HG02571 (cell line): Measurements from ENCODE around the gene ARHGAP28.
"Not testable (repeated sequence)": the region's sequence is repeated elsewhere in the genome, so short reads cannot be mapped to it uniquely, and the experiment has no call there.

Source experiments
- ATAC-seq: cut with Tn5 transposase; IDR thresholded peaks from one replicate; pipeline ENCODE4 v1.9.1; 2021; ENCODE audit warnings: mild to moderate bottlenecking, moderate library complexity; ENCODE audit not compliant: unreplicated experiment

Gene ARHGAP28

DNA sequence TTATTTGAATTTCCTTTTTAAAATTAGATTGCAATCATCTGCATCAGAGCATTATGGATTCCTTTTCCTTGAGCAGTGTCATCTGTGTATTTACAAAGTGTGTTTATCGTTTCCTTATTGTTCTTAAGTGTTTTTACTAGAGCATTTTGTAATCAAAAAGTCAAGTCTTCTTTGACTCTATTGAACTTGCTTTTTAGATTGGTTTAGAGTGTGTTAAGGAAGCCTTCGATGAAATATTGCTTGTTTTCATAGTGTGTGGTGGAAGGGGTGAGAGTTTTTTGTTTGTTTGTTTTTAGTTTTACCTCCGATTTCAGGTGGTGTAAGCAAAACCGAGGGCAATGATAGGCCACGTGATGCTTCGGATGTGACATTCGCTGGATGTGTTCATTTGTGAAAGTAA lies 45.7 kb downstream of the ARHGAP28 start:
- ATAC-seq, result no peak

DNA sequence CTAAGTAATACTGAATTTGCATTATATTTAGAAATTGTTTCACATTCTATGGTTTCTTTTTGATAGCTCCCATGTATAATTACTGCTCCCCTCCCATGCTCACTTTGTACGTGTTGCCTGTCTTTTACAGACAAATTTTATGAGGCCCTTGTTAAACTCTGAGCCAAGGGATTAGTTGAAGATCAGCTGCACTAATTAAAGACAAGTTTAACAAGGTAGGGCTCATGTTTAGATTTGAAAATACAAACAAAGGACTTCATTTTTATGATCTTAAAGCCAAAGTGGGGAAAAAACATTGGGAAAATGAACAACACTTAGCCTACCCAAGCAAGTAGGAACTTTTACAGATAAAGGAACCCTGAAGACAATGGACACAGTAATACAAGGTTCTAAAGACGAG lies 46.2 kb downstream of the ARHGAP28 start:
- ATAC-seq, result no peak

DNA sequence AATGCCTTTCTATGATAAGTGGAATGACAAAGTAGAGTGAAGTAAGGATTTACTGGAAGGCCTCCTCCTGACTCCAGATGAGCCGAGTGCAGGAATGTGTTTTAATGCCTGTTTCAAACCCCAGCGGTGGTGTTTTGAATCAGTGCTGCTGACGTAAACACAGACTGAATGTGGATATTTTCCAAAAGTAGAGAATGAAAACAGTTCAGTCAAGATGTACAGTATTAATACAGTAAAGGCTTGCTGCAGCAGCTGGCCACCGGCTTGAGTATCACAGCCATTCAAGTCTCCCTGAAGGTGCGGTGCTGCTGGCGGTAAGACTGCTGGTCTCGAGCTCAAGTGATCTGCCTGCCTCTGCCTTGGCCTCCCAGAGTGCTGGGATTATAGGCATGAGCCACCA lies 46.7 kb downstream of the ARHGAP28 start:
- ATAC-seq, result no peak

DNA sequence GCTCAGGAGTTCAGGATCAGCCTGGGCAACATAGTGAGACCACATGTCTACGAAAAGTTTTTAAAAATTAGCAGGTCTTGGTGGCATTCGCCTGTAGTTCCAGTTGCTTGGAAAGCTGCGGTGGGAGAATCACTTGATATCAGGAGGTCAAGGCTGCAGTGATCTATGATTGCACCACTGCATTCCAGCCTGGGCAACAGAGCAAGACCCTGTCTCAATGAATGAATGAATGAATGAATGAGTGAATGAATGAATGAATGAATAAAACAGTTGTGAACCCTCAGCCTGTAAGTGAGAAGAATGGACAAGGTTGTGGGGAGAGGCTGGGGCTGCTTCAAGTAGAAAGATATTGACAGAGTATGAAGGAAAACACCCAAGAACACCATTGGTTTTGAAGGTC lies 48.0 kb downstream of the ARHGAP28 start:
- no peak for ATAC-seq

DNA sequence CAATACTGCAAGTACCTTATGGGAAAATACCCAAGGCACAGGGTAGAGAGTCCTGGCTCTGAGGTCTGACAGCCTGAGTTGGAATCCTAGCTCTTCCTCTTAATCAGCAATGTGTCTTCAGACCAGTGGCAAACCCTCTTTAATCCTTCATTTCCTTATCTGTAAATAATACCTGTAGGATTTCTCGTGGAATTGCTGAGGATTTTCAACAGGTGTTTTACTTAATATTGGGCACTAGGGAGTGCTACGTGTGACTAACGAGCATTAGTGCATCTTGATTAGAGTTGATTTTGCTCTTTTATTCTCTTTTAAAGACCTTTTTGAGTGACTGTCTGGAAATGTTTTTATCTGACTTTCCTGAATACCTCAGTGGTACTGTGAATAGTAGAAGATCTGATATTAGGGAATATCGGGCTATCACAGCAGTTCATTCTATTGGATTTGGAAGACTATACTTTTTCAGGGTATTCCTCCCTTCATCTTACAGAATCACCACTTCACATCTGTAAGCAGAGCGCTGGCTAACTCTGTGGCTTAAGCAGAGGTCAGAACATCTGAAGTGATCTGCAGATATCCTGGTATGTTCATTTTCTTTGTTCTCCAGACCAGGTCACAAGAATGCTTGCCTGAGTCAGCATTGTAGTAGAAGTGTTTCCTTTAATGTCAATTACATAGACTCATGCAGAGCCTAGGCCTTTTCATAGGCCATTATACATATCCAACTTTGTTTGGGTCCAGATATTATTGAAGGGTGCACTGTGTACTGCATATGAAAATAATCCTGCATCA lies 49.1 kb downstream of the ARHGAP28 start:
- ATAC-seq, result no peak

DNA sequence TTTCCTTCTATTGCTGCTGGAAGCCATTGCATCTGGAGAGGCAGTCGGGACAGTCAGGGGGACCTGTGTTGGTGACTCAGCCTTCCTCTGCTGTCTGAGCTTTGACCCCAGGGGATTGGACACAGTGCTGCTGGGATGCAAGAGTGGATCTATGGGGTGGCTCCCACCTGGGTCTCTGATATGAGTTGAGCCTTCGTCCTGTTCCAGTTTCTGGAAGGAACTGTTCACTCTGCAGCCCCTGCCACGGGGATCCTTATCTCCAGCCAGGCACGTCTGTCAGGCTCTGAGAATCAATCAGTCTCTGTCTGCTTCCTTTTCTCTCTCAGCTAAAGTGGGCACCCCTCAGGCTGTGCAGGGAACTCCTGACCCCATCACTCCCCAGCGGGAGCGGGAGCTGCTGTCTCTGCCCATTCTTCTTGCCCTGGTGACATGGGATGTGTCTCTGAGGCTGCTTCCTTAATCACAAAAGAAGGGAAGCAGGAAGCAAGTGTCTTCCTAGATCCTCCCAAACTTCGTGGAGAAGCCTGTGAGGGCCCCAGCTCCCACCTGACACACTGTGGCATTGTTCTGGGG lies 51.7 kb downstream of the ARHGAP28 start:
- no peak for ATAC-seq

DNA sequence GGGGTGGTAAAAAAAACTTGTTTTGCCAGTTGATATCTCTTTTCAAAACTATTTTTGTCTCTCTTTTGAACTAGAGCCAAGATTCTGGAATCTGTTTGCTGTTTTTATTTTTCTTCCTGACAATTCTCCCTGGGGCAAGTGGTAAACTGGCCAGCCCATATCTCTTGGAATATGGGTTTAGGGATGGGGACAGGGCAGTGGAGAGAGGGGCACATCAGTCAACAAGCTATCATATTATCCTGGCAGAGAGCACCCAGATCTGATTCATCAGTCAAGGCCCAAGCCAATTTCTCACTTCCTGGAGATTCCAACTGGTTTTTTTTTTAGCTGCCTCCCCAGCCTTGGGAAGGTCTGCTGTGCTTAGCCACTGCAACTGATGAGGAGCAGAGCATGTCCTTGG lies 52.3 kb downstream of the ARHGAP28 start:
- ATAC-seq, result no peak

GRCh38 chr18:6782861-6783260 lies 53.3 kb downstream of the ARHGAP28 start:
- ATAC-seq, result no peak

- ATAC-seq, result no peak
Measured at GRCh38 chr18:6784046-6784445, 54.5 kb downstream of the ARHGAP28 start.

- ATAC-seq, result no peak
Measured at GRCh38 chr18:6785001-6785400, 55.5 kb downstream of the ARHGAP28 start.

GRCh38 chr18:6785411-6785810 lies 55.9 kb downstream of the ARHGAP28 start:
- no peak for ATAC-seq

DNA sequence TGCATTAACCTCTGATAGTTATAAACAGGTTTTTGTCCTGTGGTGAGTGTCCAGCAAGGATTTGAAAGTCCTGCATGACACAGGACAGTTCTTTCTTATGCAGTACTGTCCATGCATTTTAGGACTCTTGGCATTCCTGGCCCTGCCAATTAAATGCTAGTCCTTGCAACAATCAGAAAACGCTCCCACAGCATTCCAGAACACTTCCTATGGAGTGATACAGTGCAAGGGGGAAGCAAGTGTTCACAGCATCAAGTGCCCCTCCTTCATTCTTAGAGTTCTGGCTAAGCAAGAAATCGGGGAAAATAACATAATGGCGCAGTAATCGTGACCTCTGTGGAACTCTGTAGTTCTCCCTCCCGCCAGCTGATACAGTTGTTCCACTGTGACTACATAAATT lies 62.9 kb downstream of the ARHGAP28 start:
- ATAC-seq, result no peak

- ATAC-seq, result no peak
Measured at GRCh38 chr18:6793455-6793854, 63.9 kb downstream of the ARHGAP28 start.

GRCh38 chr18:6793986-6794385 lies 64.5 kb downstream of the ARHGAP28 start:
- no peak for ATAC-seq

DNA sequence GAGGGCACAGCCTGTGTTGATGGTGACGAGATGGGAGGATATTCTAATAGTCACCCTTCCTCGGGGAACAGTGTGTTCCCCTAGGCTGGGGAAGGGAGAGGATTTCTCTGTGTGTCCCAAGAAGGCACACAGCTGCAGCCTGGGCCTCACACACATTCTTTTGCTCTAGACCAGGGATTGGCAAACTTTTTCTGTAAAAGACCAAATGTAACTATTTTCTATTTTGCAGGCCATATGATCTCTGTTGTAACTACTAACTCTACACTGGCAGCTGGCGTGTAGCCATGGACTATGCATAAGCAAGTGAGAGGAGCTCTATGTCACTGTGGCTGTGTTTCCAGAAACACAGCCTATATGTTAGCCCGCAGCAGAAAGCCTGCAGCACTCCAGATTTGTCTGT lies 65.8 kb downstream of the ARHGAP28 start:
- no peak for ATAC-seq

DNA sequence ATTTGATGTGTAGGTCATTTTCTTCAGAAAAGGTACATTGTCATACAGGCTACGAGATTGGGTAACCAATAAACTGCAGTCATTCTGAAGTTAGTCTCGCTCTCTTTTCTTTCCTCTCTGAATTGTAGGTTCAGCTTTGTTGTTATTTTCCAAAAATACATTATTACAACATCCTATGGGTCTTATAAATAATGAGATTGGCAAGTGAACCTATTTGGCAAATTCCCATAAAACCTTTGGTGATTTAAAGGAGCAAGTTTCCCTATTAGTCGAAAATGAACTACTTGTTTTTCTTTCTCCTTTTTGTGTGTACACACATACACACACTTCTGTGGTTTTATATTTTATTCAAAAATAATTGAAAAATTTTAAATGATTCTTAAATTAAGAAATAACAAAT lies 67.0 kb downstream of the ARHGAP28 start:
- ATAC-seq, result no peak

- no peak for ATAC-seq
Measured at GRCh38 chr18:6797171-6797570, 67.7 kb downstream of the ARHGAP28 start.

- no peak for ATAC-seq
Measured at GRCh38 chr18:6798896-6799295, 69.4 kb downstream of the ARHGAP28 start.

GRCh38 chr18:6800309-6800708 lies 70.8 kb downstream of the ARHGAP28 start:
- ATAC-seq, result not testable (repeated sequence)

- ATAC-seq, result no peak
Measured at GRCh38 chr18:6807515-6808257, 78.2 kb downstream of the ARHGAP28 start.

GRCh38 chr18:6810191-6810590 lies 80.7 kb downstream of the ARHGAP28 start:
- ATAC-seq, result no peak

DNA sequence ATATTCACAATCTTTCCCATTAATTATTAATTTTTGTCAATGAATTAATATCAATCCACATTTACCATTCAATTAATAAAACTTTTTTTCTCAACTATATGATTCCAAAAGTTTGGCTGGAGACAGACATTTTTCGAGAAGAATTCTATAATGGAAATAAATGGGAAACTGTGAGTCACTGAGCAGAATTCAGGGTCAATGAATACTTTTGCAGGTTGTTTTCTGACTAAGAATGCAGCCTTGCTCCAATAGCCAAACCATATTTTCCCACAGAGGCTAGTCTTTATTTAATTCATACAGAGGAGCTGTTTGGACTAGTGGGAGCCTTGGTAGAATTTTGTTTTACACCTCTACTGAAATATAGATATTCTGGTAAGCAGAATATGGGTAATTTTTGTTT lies 82.3 kb downstream of the ARHGAP28 start:
- no peak for ATAC-seq
